Left lobe of liver (tissue), 2 donors: ENCODE results near the gene MAGEF1. TPM values are rescaled to one million over a fixed set of nuclear protein-coding genes. Genes with fewer than 3 reads are reported as not detected.

ENCODE experiments used
- ATAC-seq: fragments of 200-7000 bp; cut with Tn5 transposase; one replicate; pipeline ENCODE4 v1.9.1; 2020; ENCODE audit warnings: mild to moderate bottlenecking, moderate library complexity
- DNase-seq: peaks from one replicate; pipeline ENCODE4 v3.0.0-alpha.2; 2020; ENCODE audit warnings: low spot score
- total RNA-seq: library from RNA; stranded (reverse); gene quantifications from one replicate; pipeline ENCODE4 v1.2.1, GENCODE V29; 2021
- donor health status: DM: no; HTN: no; CAD: no; lungs with moderate emphysema.
- donor health status: DM: no; HTN: yes; CAD: no.

Gene MAGEF1
- total RNA-seq, 1 donor from 2014 or later: 12.0 TPM

DNA sequence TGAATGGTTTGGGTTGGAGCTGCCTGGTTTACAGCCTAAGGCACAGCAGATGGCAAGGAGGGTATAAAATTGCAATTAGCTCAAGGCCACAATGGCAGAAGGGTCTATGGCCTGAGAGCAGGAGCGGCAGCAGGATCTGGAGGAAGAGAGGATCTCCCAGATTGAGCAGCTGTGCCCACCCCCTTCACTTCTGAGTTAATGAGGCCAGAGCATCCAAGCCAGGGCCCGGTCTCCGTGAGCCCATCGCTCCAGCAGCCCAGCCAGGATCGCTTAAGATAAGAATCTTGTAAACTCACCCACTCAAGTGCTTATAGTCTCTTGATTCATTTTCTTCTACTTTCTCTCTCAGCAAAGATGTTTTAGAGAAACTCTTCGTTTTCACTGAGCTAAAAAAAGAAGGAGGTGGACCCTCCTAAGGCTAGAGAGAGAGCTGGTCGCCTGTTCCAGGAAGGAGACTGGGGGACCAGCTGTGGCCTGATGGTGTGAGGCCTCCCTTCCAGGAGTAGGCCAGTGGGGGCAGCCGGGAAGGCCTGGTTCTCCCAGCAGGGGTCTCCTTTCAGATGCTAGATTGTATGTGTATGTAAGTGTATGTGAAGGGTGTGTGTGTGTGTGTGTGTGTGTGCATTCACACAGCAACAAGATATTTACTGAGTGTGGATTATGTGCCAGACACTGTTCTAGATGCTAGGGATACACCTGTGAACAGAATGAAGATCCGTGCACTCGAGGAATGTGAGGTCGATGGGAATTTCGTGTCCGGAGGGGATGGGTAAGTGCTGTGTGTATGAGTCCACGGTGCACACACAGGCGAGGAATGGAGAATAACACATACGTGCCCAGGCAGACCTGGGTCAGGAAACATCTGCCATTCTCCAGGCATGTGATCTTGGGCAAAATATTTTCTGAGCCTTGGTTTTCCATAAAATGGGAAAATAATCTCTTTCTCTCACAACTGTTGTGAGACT lies 18.6 kb downstream of the MAGEF1 start:
- no peak for DNase-seq
- ATAC-seq: no peak

DNA sequence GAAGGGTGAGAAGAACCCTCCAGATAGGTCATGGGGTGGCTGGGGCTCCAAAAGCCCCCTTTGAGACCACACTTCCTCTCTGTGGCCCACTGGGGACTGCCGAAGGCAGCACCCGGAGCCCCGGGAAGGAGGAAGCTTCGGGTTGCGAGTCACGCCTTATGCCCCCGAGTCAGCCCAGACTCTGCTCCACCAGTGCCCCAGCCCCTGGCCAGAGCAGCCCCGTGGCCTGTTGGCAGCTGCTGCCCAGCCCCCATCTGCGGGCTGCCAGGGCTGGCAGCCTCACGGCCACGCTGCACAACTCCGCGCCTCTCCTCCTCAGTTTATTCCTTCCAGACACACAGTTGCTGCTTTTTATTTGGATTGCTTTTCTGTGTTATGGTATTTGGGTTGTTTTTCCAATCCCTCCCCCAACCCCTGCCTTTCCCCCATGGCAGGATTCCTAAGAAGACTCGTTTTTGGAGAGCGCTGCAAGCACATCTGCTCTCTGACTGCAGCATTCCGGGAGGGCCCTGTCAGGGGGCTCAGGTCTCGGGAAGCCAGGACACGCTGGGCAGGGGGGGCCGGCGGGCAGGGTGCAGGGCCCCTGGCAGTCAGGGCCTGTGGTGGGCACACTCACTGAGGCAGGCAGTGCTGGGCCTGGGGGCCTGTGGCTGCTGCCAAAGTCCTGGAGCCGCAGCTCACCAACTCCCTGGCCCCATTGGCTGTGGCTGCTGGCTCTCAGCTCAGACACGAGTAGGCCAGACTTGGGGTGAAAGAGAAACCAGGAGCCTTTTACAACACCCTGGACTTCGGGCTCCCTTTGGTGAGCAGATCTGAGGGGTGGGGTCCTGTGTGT lies 20.2 kb downstream of the MAGEF1 start:
- peak; percentile 26 for ATAC-seq
- no peak for DNase-seq

DNA sequence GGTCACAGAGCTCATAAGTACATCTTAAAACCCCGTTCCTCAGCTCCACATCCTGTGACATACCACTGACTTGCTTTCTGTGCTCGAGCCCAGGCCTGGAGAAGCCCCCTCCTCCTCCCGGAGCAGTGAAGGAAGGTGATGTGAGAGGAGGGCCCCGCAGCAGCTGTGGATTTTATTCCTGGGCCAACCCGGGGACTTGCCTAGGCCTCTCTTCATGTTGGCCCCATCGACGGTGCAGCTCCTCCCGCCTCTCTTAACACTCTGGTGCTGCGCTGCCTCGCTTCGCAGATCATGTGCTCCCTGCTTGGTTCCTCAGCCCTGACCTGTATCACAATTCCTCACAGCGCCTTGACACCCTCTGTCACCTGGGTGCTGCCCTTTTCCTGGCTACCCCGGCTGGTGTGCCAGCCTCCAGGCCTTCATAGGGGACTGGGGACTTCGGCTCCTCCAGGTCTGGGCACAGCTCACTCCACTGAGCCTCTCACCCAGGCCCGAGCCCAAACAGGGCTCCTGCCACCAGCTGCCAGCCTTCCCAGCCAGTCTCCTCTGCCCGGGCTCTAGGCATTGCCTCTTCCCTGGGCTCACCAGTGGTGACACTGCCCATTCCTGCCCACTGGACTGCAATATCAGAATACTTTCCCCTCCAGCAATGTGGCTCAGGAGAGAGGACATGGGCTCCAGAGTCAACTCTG lies 21.5 kb downstream of the MAGEF1 start:
- ATAC-seq (no peak), DNase-seq (no peak)

DNA sequence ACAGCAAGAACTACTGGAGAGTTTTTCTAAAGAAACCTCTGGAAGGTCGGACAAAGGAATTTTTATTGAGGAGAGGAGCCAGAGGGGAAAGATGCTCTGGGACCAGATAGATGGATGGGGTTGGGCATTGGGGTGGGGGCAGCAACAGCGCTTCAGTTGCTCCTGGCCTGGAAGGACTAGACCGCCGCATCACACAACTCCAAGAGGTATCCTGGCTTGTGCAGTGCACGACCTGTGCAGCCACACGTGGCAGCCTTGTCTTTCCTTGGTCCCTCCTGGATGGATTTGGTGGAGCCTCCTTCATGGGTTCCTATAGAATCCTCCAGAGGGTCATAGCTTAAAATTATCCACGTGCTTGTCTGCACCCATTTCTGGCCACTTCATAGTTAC lies 23.0 kb downstream of the MAGEF1 start:
- DNase-seq: no peak
- ATAC-seq: no peak

DNA sequence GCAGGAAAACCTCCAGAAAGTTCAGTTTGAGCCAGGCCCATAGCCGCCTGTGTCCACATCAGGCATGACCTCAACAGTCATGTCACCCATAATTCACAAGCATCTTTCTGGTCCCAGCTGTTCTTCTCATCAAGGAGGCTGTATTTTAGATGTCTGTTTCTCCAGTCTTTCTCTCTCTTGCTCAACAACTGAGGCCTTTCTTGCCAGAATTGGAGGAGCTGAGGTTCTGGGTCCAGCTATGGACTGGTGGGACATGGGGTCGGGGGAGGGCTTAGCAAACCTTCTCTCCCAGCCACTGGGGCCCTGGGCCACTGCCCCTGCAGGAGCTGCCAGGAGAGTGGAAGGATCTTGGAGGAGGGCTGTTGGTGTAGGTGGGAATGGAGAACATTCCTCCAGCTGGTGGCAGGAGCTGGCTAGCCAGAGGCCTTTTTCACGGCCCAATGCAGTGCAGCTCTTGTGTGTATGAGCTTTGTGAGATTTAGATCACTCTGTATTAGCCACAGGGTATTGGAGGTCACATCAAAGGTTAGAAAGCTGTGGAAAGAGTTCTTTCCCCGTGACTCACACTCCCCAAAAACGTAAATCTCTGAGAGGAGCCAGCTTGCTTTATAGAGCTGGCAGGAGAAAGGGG lies 23.5 kb downstream of the MAGEF1 start:
- DNase-seq: no peak
- no peak for ATAC-seq

DNA sequence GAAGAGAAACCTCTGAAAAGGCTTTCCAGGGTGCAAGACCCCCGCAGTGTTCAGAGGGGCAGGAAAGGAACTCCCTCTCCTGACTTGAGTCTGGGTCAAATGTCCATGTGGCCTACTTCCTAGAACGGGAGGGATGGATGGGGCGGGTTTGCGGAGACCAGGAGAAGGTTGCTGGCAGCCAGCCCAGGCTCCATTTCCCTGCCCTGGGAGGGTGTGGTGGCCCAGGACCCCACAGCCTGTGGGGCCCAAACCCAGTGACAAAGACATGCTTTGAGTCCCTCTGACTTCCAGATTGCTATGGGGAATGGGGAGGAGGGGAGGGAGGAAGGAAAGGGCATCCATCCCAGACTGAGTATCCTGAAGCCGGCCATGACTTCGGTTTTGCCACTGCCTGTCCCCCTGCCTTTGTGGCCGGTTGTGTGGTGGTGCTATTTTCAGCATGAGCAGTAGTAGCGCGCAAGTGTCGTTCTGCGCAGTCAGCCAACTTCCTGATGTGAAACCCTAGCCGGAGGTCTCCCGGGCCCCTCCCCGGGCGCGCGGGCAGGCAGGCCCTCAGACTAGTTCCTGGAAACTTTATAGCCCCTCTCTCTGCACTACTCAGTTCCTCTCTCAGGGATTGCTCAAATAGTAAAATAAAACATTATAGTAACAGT lies 24.4 kb downstream of the MAGEF1 start:
- peak; percentile 41 for ATAC-seq
- DNase-seq: no peak

DNA sequence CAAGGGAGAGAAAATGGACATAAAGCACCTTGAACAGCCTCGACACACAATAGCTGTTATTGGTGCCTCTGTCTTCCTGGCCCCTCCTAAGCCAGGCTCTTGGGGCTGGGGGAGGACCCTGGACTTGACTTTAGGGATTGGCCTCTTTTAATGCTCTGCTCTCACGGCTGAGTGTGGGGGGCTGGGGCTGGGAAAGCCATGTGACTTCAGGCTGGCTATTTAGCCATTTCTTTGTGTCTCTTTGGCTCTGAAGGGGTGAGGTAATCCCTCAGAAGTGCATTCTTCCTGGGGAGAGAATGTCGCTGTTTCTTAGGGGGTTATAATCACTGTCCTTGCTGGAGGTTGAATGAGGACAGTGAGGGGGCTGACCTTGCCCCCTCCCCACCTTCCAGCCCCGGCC lies 26.2 kb downstream of the MAGEF1 start:
- DNase-seq (no peak), ATAC-seq (no peak)

DNA sequence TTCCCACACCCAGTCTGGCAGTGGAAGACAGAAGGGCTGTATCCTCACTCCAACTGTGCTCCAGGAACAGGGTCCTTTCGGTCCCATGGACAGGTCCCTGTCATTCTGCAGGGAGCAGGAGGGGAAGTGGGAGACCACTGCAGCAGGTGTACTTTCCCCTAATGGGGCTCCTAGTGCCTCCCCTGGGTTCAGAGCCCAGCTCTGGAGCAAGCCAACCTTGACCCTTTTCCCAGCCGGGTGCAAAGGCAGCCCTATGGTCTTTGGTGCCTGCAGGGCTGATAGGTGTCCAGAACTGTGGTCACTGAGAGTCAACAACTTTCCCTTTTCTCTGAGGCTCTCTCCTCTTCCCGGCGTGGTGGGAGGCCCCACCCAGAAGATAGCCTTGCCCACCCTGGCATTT lies 26.8 kb downstream of the MAGEF1 start:
- DNase-seq: no peak
- no peak for ATAC-seq

DNA sequence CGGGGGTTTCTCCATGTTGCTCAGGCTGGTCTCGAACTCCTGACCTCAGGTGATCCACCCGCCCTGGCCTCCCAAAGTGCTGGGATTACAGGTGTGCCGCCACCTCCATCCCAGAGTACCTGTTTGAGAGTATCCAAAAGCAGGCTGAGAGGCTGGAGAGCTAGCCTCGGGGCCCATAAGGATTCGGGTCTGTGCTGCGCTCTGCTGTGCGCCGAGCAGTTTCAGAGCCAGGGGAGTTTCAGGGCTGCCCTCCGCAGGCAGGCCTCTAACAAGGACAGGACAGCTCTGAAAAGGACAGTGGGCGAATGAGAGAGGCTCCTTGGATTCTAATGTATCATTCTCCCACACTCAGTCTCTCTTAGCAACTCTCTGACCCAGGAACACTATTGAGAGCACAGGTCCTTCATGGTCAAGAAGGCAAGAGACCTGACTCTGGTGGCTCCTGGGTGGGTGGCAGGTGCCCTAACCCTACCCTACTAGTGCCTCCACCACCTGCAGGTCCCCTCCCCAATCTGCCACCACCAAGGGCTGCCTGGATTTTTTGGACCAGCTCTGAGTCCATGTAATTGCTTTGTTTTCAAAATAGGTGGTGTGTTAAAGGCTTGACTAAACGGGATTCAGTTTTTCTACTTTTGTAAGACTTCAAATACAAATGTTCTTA lies 27.8 kb downstream of the MAGEF1 start:
- no peak for DNase-seq

DNA sequence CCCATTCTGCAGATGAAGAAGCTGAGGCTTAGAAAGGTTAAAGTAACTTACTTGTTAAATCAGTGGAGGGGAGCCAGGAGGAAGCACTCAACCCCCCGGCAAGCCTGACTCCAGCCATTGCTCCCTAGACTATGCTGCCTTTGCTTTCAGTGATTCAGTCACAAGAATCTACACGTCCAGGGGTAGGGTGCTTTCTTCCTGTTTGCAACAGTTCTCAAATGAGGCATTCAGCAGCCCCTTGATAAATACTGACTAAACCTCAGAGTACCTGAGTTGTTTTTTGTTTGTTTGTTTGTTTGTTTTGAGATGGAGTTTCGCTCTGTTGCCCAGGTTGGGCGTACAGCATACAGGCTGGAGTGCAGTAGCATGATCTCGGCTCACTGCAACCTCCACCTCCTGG lies 28.6 kb downstream of the MAGEF1 start:
- DNase-seq: no peak

More for the DNA sequence above, 27.8 kb downstream of the MAGEF1 start:
- no peak for ATAC-seq

DNA sequence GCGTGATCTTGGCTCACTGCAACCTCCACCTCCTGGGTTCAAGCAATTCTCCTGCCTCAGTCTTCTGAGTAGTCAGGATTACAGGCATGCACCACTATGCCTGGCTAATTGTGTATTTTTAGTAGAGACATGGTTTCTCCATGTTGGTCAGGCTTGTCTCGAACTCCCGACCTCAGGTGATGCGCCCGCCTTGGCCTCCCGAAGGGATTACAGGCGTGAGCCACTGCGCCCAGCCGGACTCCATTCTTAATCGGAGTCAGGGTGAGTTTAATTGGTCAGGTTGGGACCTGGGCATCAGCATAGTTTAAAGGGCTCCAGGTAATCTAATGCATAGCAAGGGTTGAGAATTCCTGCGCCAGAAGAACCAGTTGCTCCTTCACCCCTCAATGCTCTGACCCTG lies 29.2 kb downstream of the MAGEF1 start:
- no peak for DNase-seq
- no peak for ATAC-seq

More for the DNA sequence above, 28.6 kb downstream of the MAGEF1 start:
- no peak for ATAC-seq

DNA sequence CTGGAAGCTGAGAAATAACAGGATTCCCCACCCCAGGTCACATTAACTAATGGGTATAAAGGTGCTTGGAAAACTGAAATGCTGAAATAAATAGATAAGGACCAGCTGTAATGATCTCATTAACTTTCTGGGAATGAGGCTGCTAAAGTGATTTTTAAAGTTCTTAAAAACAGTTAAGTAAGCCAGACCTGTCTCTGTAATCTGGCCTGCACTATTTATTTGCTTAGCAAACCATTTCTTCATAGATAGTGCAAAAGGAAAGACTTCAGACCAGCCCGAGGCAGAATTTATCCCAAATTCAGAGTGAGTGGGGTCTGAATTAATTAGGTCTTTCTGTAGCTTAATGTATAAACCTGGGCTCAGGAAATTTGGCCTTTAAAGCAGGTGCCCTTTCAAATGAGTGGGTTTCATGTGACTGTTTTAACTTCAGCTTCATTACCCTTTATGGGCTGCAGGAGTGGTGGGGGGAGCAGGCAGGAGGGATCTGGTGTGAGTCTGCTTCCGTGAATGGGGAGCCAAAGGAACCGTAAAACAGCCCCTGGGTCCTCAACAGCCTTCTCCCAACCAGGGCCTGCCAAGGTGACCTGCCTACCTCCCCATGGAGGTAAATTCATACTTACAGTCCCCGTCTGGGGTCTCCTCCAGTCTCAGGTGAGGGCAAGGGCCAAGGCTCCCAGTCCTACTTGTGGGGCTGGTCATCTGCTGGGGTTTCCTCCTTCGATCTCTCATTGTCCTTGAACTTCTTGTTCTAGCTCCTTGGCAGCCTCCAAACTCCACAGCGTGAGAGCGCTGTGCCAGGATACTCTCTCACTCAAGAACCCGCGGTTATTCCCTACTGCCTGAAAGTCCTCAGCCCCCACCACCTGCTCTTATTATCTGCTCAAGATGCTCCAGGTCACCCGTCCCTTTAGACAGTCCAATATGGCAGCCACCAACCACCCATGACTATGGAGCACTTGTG lies 31.2 kb downstream of the MAGEF1 start:
- peak; percentile 51 for ATAC-seq
- no peak for DNase-seq

DNA sequence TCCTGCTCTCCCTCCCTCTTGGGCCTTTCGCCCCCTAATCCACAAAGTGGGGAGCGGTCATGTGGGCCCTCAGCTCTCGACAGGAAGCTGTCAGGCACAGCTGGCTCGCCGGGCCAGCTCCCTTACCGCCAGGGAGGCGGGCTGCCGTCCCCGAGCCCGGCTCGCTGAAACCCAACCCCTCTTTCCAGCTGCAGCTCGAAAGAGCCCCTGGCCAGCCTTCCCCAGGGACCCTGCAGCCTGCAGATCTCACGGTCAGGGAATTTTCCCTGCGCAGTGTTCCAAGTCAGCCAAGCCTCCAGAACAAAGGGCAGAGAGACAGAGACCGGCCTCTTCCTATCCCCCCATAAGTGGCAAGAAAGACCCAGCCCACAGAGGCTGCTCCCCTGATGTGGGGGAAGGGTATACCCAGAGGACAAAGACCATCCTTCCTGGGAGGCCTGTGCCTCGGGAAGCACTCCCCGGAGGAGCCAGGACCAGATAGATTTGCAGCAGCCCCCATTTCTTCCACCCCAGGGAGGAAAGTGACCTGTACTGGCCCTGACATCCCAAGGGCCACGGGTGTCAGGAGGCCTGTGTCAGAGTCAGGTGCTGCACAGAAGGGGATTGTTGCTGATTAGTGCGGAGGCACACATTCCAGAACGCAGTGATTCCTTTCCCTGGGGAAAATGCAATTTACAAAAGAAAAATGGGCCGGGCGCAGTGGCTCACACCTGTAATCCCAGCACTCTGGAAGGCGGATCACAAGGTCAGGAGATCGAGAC lies 32.6 kb downstream of the MAGEF1 start:
- ATAC-seq: no peak
- no peak for DNase-seq

DNA sequence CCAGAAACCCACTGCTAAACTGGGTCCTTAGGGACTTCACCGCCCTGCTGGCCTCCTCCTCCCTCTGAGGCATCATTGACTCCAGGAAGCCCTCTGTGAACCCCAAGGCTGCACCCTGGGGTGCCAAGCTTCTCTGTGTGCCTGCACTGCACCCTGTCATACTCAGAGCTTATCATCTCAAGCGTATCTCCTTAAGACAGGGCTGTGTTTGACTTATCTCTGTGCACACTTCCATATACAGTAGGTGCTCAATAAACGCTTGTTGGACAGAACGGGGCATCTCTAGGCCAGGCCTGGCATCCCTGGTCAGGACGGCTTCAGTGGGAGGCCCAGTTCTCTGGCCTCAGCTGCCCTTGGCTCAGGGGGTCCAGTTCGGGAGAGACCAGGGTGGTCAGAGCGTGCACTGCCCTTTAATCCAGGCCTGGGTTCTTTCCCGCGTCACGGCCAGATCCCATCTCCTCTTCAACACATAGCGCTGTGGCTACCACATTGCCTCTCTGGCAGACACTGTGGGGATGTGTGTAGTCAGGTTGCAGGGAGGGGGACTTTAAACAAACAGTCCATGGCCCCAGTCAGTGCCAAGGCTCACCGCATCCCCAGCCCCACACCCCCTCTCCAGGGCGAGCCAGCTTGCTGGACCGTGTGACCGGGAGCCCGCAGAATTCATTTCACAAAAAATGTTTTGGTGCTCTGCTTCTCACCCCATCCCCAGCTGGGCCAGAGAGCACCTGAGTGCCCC lies 33.4 kb downstream of the MAGEF1 start:
- no peak for DNase-seq

DNA sequence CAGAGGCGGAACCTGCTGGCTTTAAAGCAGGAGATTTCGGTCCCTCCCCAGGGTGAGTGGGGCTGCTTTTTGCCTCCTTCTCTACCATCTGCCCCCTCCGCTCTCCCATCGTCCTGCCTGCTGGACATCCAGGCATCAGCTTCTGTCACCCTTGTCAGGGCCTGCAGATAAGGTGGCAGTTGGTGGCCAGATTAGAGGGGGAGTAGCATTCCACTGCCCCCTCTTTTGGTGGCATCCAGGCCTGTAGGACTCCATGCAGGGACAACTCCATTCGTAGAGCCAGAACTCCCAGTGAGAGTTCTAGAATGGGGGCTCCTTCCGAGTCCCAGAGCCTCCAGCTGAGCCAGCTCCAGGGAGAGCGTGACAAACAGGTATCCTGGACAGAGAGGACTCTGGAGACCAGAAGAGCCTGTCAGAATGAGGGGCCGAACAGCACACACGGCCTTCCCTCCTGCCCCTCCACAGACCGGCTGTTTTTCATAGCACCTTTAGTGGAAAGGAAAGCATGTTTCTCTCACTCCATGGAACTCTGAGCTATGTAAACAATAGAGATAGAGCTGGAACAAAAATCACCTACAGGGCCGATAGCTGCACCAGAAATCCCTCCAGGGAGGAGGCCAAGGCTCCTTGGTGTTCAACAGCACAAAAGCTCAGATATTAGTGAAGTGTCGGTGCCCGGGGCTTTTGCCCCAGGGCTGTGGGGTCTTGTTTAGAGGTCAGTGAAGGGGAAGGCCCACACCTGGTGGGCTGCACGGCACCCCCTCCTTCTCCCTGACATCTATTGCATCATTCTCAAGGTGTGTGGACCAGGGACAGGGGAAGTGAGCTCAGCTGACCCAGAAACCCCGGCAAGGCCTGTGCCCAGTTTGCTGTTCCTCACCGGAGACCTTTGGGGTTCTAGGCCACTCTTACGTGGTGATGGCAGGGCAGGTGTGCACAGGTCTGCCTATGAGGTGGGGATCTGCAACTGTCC lies 34.2 kb downstream of the MAGEF1 start:
- no peak for DNase-seq
- ATAC-seq: no peak

More for the DNA sequence above, 33.4 kb downstream of the MAGEF1 start:
- ATAC-seq: no peak

DNA sequence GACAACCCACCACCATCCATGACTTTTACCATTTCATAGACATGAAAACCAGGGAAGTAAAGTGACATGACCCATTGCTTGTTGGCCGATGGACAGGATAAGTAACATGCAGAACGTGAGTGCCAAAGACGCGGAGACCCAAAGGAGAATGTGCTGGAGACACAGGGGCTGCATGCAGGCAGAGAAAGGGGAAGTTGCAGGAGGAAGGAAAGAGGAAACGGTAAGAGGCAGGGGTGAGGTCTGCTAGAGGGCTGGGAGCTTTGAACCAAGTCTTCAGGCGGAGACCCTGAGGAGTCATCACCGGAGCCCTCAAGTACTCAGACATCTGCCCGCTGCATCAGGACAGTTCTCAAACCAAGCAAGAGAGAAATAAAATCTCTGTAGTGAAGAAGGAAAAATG lies 34.9 kb downstream of the MAGEF1 start:
- peak; percentile 23 for ATAC-seq
- no peak for DNase-seq
